Activated CD4-positive, CD25-positive, alpha-beta regulatory T cell (primary cell): ENCODE data around the gene HMGXB3.

Experiments
- DNase-seq, 4 experiments: peaks; one replicate each; lab custom pipeline; 2025; lab: John Stamatoyannopoulos, UW

The HMGXB3 gene, protein sequence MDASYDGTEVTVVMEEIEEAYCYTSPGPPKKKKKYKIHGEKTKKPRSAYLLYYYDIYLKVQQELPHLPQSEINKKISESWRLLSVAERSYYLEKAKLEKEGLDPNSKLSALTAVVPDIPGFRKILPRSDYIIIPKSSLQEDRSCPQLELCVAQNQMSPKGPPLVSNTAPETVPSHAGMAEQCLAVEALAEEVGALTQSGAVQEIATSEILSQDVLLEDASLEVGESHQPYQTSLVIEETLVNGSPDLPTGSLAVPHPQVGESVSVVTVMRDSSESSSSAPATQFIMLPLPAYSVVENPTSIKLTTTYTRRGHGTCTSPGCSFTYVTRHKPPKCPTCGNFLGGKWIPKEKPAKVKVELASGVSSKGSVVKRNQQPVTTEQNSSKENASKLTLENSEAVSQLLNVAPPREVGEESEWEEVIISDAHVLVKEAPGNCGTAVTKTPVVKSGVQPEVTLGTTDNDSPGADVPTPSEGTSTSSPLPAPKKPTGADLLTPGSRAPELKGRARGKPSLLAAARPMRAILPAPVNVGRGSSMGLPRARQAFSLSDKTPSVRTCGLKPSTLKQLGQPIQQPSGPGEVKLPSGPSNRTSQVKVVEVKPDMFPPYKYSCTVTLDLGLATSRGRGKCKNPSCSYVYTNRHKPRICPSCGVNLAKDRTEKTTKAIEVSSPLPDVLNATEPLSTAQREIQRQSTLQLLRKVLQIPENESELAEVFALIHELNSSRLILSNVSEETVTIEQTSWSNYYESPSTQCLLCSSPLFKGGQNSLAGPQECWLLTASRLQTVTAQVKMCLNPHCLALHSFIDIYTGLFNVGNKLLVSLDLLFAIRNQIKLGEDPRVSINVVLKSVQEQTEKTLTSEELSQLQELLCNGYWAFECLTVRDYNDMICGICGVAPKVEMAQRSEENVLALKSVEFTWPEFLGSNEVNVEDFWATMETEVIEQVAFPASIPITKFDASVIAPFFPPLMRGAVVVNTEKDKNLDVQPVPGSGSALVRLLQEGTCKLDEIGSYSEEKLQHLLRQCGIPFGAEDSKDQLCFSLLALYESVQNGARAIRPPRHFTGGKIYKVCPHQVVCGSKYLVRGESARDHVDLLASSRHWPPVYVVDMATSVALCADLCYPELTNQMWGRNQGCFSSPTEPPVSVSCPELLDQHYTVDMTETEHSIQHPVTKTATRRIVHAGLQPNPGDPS (N-terminal part only)

DNA sequence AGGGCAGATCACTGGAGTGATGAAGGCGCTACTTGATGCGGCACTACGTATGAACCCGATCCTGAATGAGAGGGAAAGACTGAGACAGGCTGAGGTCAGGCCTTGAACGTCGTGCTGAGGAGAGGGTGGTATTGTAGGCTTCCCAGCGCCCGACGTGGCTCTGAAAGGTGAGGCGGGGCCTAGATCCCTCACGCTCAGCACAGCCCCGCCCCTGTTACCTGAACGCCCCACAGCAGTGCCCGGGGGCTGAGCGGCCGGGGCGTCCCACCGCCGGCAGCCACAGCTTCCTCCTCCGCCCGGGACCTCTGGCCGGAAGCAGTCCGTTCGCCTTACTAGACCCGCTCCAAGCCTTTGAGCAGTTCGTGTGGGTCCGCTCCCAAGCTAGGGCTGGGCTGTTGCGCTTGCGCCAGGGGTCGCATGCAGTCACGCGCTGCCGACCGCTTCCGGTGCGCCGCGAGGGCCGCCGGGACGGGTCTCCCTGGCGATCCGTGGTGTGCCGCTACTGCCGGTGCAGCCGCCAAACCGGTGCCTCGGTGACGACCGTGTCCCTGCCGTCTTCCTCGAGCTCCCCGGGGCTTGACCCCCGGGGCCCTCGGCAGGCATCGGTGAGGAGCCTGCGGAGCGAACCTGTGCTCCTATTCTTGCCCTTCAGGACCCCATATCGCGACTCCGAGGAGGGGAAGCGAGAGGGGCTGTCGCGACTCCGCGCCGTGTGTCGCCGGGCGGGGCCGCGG, at the start of gene HMGXB3, which contains the start of gene TIGD6:
Gene HMGXB3 (plus strand): TSS at position 484 of the 734 bp plus-strand sequence. CDS start 4,114 bp downstream, outside the sequence.
Gene TIGD6 (minus strand): TSS at position 399 of the 734 bp plus-strand sequence. CDS start 4,306 bp downstream, outside the sequence.
- DNase-seq: peak; percentile 71 to 82 (median 78)

DNA sequence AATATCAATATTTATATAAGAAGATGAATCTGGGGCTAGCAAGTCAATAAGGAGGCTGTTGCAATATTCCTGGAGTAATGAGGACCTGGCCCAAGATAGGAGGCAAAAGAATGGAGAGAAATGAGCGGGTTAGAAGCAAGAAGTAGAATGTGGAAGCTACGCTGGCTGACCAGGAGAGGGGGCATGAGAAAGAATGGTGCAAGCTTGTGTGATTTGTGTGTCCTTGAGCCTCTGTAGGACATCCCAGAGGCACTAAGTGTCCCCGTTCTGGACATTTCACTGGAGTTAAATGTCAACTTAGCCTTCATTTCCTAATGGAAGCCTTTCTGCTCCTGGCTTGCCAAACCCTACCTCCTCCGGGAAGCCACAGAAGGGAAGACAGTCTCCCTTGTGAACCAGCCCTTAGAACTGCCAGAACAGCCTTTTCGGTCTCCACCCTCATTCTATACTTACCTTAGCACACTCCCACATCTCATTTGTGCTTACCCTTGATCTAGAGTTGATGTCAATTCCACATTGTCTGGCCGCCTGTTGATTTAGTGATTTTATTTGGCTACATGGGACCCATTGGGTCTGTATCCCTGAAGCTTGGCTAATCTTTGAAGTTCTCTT, 49.3 kb upstream of the HMGXB3 start:
- DNase-seq: no peak

DNA sequence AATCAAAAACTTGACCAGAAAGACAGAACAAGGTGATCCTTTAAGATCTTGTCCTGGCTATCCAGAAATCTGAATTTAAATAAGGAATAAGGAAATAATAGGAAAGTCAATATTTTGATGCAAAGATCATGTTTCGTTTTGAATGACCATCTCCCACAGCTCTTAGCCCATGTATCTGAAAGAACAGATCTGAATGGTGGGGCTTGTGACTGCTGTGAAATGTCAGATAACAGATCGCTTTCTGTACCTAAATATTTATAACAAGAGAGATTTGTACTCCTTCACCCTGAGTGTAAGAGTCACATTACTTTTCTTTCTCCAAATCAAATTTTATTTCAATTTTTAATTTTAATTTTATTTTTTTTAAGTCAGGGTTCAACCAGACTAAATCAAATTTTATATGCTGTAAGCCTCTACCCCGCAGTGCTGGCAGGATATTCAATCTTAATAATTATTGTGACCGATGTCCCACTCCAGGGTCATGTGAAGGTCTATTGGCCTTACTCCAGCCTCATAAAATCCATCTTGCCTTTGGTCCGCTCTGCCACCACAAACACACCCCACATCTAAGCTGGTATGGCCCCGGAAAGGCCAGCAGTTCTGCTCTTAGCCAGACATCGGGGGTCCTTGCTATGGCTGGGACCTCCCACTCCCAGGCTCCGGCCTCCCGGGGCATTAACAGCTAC, 47.0 kb upstream of the HMGXB3 start:
- DNase-seq: no peak

DNA sequence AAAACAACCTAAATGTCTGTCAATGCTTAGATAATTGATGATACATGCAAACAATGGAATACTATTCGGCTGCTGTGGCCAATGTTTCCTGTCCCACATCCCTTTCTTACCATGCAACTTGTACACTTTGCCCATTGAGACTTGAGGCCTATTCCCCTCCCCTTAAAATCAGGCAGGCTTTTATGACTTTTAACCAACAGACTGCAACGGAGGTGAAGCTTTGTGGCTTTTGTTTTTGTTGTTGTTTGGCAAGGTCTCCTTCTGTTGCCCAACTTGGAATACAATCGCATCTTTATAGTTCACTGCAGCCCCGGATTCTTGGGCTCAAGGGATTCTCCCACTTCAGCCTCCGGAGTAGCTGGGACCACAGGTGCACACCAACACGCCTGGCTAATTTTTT, 45.7 kb upstream of the HMGXB3 start:
- no peak for DNase-seq

DNA sequence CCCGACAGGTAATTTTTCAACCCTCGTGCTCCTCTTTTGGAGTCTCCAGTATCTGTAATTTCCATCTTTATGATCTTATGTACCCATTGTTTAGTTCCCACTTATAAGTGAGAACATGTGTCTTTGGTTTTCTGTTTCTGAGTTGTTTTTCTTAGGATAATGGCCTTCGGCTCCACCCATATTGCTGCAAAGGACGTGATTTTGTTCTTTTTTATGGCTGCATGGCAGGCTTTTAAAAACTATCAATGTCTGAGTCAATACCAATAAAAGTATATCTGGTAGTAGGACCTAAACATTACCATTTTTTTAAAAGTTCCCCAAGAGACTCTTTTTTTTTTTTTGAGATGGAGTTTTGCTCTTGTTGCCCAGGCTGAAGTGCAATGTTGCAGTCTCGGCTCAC, 43.9 kb upstream of the HMGXB3 start:
- no peak for DNase-seq

DNA sequence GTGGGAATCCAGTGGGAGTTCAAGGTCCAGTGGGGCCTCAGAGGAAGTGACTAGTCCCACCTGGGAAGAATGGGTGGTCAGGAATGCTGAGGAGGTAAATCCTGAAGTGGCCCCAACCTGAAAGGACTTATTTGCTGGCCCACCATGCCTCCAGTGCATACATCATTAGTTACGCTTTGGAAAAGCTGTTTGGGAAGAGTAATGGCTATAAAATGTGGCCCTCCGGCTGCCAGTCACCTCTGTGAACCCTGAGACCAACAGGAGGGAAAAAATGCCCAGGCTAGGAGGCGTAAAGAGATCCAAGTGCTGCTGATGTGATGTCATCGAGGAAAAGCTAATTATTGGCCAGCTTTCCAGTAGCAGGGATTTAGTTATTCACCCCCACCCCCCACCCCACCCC, 42.7 kb upstream of the HMGXB3 start:
- no peak for DNase-seq

DNA sequence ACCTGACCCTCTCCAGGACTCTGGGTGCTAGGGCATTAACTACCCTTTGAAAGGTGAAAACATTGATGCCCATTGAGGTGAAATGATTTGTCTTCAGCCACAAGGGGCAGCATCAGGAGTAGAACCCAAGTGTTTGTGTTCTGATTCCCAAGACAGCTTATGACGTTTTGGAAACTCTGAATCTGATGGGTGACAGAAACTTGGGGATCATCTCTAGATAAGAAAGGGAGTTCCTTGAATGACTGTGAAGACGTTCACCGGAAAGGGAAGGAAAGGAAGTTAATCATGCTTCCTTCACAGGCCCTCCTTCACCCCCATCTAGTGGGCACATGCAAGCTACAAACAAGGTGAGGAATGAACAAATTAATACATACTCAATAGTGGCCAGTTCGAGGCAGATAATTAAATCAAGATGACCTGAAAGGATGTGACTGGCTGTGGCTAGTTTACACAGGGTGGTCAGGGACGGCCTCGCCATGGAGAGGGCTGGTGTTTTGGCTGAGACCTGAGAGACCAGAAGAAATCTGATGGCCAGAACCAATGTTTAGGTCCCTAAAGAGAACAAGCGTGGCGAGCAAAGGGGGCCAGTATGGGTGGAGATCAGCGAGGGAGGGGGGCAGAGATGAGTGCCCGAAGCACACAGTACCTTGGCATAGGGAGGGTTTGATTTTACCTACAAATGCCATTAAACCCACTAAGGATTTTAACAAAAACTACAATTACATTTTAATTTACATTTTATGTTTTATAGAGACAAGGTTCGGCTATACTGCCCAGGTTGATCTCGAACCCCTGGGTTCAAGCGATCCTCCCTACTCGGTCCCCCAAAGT, 40.9 kb upstream of the HMGXB3 start:
- DNase-seq: no peak

DNA sequence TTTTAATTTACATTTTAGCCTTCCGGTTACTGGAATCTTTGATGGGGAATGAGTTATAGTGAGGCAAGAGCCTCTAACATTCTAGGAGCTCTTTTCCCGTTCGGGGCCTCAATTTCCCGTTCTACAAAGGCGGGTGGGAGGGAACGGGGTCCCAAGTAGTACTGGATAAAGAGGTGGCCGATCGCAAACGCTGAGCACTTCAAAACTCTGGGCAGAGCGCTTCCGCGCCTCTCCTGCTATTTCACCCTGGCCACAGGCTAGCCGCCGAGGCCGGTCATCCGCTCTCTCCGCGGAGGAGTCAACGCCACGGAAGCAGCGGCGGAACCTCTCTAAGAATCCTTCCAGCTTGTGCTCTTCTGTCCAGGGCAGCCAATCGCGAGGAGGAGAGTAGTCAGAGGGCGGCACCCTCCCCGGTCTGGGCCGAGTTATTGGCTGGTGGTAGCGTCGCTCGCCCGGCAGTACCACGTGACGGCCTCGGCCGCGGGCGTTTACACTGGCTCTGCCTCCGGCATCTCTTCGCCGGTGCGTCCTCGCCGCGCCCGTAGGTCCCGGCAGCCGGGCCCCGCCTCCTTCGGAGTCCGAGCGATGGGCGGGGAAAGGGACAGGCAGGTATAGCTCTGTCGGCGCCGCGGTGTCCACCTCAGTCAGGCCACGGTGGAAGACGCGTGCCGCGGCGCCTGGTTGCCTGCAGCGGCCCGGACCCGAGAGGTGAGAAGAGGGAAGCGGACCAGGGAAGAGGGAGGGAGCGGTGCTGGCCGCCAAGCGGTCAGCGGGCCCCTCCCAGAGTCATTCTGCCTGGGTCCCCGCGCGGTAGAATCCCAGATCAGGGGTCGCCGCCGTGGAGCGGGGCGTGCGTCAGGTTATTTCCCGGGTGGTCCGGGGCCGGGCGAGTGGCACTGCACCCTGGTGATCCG, 40.0 kb upstream of the HMGXB3 start, which contains the start of gene SLC26A2:
Gene SLC26A2 (plus strand): TSS at position 487 of the 914 bp plus-strand sequence. CDS start 16,895 bp downstream, outside the sequence.
- DNase-seq: peak; percentile 80 to 88 (median 86)

DNA sequence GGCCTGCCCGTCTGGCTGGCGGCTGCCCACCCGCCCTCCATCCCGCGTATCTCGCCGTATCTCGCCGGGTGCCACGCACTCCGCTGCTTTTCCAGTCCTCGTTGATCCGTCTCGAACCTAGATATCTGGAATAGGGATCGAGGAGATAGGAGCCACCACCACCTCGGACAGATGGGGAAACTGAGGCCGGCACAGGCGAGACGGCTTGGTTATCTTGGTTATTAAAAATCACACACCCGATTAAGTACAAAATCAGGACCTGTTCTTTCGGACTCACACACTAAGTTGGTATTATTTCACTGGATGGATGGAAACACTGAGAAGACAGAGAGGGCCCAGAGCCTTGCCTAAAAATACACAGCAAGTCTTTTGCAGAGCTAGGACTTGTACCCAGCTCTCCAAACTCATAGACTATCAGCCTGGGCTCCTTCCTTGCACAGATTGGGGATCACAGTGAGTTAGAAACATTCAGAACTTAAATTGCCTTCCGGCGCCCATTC, 39.3 kb upstream of the HMGXB3 start:
- no peak for DNase-seq

DNA sequence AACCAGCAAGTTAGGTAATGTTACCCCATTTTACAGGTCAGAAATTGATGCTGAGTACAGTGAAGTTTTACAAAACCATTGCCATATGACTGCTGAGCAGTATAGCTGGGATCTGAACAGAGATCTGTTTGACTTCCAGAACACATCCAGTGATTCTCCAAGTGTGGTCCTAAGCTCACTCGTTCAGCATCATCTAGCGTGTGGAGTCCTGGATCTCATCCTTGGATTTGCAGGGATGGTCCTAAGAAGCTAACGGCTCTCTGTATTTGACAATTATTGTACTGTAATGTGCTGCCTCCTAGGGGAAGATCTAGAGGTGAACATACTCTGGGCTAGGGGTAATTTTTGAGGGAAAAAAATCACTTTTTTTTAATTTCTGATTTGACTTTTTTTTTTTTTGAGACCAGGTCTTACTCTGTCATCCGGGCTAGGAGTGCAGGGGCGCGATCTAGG, 38.6 kb upstream of the HMGXB3 start:
- DNase-seq: no peak

DNA sequence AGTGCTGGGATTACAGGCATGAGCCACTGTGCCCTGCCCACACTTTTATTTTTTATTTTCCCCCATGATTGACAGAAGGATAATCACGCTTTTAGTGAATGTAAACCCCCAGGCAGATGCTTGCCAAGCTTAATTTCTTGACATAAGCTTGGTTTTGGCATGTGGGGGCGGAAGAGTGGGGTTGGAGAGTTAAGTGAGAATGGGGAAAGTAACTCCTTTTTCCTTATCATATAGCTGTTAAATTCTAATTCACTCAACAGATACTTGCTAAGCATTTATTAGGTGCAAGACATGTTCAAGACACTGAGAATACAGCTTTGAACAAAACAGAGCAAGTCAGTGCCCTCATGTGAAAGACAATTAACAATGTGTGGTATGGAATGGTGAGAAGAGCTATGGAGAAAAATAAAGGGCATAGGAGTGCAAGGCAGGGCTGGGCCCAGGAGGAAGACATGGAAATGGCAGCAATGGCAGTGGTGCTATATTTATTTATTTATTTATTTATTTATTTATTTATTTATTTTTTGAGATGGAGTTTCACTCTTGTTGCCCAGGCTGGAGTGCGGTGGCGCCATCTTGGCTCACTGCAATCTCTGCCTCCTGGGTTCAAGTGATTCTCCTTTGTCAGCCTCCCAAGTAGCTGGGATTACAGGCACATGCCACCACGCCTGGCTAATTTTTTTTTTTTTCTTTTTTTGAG, 37.8 kb upstream of the HMGXB3 start:
- DNase-seq: no peak

DNA sequence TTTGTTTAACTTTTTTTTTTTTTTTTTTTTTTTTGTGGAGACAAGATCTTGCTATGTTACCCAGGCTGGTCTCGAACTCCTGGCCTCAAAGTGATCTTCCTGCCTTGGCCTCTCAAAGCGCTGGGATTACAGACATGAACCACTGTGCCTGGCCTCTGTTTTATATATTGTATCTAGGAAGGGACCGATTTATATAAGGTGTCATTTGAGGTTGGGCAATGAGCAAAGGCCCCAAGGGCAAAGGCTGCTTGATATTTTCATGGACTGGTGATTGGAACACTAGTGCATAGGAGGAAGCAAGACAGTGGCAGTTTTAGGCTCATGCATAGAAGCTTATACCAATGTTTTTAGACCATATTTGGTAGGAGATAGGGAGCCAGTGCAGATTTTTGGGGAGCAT, 36.8 kb upstream of the HMGXB3 start:
- DNase-seq: no peak

DNA sequence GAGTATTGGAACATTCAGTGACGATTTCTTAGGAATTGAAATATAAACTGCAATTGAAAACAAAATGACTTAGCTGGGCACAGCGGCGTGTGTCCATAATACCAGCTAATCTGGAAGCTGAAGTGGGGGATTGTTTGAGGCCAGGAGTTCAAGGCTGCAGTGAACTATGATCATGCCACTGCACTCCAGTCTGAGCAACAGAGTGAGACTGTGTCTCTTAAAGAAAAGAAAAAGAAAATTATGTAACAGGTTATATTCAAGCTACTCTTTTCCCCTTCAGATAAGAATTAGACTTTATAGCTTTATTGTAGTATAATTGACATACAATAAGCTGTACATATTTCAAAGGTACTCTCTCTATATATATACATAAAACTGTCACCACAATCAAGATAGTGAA, 33.6 kb upstream of the HMGXB3 start:
- DNase-seq: no peak

DNA sequence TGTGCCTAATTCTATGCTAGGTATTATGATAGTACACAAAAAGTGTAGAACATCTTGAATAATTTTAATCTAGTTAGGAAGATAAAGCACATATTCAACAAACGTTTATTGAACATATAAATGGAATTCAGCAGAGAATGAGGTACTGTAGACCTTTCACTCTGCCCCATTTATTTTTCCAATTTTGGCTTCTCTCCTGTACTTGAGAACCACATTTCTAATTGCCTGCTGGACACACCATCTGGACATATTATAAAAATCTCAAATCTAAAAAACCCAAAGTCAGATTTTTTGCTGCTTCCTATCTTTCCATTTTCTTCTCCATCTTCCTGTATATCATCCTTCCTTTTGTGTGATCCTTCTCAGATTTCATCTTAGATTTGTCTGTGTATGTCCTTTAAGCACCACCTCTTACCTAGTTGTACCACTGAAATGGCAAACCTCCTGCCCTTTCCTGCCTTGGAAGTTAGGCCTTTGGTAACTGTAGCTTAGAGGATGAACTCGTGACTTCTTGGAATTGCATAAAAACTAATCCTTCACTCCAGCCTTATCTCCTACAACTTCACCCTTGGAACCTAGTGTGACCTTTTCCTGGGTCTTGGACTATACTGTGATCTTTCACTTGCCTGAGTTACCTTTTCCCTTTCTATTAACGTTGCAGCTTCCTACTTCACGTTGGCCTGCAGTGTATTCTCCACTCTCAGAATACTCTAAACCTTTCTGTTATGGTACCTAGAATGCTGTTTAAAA, 31.2 kb upstream of the HMGXB3 start:
- DNase-seq: no peak

DNA sequence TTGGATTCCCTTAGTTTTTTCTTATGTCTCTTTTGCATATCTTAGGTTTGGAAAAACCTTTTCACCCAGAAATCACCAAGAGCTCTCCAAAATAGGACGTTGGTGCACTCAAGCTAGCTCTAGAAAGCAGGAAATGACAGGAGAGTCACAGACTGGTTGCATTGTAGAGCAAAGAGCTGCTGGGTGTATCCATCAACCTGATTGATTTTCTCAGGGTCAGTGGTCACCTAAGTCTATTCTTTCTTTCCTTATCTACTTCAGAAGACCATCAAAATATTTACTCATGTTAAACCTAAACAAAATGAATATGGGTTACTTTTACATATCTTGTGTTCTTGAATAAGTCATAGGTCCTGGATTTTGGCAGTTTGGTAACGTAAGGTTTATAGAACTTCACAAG, 25.1 kb upstream of the HMGXB3 start:
- no peak for DNase-seq

DNA sequence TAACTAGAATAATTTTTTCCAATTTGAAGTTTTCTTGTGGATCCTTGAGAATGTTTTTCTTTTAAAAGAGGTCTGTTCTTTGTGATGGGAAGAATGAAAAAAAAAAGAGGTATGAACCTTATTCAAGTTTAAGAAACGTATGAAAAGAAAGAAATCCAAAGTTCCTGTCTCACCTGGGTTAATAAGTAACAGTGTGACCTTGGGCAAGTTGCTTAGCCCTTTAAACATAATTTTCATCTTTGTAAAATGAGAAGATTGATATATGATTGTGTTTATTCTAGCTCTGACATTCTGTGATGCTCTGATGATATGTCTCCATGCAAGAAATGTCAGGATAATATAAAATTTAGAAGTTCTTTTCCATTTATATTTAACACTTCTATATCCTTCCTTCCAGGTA, 20.6 kb upstream of the HMGXB3 start:
- DNase-seq: no peak

DNA sequence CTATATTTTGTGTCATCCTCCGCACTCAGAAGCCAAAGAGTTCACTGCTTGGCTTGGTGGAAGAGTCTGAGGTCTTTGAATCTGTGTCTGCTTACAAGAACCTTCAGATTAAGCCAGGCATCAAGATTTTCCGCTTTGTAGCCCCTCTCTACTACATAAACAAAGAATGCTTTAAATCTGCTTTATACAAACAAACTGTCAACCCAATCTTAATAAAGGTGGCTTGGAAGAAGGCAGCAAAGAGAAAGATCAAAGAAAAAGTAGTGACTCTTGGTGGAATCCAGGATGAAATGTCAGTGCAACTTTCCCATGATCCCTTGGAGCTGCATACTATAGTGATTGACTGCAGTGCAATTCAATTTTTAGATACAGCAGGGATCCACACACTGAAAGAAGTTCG, 19.3 kb upstream of the HMGXB3 start:
- no peak for DNase-seq
